Measurements from ENCODE around the gene WFDC1.

The WFDC1 gene, protein sequence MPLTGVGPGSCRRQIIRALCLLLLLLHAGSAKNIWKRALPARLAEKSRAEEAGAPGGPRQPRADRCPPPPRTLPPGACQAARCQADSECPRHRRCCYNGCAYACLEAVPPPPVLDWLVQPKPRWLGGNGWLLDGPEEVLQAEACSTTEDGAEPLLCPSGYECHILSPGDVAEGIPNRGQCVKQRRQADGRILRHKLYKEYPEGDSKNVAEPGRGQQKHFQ

DNA sequence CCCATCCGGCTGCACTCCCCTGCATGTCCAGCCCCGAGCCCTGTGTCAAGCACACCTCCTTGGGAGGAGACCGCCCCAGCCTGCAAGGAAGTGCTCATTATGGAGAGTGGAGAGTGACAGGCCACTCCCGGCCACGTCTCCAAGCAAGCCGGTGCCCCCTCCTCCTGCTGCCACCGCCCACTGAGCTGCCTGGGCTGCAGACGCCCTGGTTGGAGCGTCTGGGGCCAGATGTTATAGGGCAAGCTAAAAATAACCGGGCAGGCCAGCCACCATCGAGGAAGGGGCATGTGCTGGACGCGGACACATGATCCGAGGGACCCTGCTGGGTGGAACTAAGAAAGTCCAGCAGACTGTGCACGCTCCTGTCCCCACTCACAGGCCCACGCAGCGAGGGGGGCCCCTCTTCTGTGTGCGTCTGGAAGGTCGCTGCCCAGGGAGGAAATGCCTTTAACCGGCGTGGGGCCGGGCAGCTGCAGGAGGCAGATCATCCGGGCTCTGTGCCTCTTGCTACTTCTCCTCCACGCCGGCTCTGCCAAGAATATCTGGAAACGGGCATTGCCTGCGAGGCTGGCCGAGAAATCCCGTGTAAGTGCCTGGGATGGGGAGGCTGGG is at the start of gene WFDC1:
TSS of gene WFDC1 (plus strand) at position 348 of the 612 bp plus-strand sequence. CDS start at position 442, 94 bp downstream.
- TF ChIP-seq, protein P1, sequence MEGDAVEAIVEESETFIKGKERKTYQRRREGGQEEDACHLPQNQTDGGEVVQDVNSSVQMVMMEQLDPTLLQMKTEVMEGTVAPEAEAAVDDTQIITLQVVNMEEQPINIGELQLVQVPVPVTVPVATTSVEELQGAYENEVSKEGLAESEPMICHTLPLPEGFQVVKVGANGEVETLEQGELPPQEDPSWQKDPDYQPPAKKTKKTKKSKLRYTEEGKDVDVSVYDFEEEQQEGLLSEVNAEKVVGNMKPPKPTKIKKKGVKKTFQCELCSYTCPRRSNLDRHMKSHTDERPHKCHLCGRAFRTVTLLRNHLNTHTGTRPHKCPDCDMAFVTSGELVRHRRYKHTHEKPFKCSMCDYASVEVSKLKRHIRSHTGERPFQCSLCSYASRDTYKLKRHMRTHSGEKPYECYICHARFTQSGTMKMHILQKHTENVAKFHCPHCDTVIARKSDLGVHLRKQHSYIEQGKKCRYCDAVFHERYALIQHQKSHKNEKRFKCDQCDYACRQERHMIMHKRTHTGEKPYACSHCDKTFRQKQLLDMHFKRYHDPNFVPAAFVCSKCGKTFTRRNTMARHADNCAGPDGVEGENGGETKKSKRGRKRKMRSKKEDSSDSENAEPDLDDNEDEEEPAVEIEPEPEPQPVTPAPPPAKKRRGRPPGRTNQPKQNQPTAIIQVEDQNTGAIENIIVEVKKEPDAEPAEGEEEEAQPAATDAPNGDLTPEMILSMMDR (IDR thresholded peaks at IDR 0.05; ENCODE audit: borderline replicate concordance, control extremely low read depth, extremely low read depth, insufficient read depth, missing control alignments) = no peak
- in situ Hi-C loops (cut with MboI; ENCODE audit: low sequenced_read_pairs, unreplicated experiment) = loop anchor here (25.0 kb wide), 2 partner anchors 193 to 318 kb away; partner anchors contain the start of gene COTL1
- no peak for DNase-seq (ENCODE audit: low spot score)

DNA sequence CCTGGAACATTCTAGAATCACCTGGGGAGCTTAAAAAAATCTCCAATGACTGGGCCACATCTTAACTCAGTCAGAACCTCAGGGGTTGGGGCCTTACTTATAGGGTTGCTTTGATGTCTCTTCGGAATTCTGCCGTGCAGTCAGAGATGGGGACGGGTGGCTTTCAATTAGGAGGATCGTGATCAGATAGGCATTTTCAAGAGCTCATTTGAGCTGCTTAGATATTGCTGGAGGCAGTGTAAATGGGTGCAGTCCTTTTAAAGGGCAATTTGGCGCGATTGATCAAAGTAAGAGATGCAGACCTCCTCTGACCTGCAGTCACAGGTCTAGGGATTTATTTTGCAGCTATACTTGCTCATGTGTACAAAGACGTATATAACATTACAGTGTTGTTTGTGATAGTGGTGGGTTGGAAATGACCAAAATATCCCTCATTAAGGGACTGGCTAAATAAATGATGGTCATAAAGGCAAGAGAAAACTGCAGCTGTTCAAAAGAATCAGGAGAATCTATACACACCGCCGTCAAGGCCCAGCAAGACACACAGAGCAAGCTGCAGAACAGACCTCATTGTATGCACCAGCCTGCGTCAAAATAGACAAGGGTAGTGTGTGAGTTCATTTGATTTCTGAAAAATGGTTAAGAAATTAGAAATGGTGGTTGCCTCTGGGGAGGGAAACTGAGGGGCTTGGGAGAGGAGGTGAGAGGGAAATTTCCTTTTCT is 48.6 kb upstream of the WFDC1 start:
- no peak for DNase-seq (ENCODE audit: low spot score)
- TF ChIP-seq, protein P1 (IDR thresholded peaks at IDR 0.05; ENCODE audit: borderline replicate concordance, control extremely low read depth, extremely low read depth, insufficient read depth, missing control alignments) = no peak
- in situ Hi-C loops (cut with MboI; ENCODE audit: low sequenced_read_pairs, unreplicated experiment) = no loop called here

DNA sequence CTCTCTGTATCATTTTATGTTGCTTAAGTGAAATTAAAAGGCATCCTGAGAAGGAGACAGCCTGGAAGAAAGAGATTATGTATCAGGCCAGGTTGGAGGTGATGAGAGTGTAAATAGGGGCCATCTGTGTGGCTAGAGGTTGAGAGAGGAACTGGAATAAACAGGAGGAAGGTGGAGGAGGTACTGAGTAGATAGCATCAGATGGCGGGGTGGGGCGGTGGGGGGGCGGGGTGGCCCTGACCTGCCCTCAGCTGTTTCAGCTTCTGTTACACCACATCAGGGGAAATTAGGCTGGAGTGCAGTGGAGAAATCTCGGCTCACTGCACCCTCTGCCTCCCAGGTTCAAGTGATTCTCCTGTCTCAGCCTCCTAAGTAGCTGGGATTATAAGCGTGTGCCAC is 48.0 kb upstream of the WFDC1 start:
- DNase-seq (ENCODE audit: low spot score) = no peak
- TF ChIP-seq, protein P1 (IDR thresholded peaks at IDR 0.05; ENCODE audit: borderline replicate concordance, control extremely low read depth, extremely low read depth, insufficient read depth, missing control alignments) = no peak
- in situ Hi-C loops (cut with MboI; ENCODE audit: low sequenced_read_pairs, unreplicated experiment) = no loop called here

DNA sequence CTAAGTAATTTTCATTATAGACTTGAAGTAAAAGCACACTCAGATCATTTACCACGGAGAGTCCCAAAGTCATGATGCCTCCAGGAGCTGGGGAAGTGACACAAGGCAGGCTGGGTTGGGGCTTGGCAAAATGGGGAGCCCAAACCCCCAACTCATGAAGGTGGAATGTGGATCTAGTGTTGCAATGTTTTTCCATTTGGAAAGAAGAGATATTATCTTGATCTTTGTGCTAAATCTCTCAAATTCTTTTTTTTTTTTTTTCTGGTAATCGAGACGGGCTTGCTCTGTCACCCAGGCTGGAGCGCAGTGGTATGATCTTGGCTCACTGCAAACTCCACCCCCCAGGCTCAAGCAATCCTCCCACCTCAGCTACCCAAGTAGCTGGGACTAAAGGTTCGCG is 47.3 kb upstream of the WFDC1 start:
- in situ Hi-C loops (cut with MboI; ENCODE audit: low sequenced_read_pairs, unreplicated experiment) = no loop called here
- no peak for DNase-seq (ENCODE audit: low spot score)

DNA sequence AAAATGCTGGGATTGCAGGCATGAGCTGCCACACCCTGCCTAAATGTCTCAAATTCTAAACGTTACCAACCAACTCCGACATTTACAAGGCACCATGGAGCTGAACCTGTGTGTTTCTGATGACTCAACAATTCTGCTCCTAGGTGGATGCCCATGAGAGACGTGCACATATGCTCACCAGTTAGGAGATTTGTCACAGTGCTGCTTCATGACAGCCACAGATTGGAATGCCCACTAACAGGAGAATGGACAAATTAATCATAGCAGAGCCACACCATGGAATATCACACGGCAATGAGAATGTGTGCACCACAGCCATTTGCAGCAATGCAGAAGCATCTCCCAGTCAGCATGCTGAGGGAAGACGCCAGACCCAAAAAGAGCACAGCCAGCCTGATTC is 46.8 kb upstream of the WFDC1 start:
- TF ChIP-seq, protein P1 (IDR thresholded peaks at IDR 0.05; ENCODE audit: borderline replicate concordance, control extremely low read depth, extremely low read depth, insufficient read depth, missing control alignments) = no peak
- in situ Hi-C loops (cut with MboI; ENCODE audit: low sequenced_read_pairs, unreplicated experiment) = no loop called here
- no peak for DNase-seq (ENCODE audit: low spot score)

More for the DNA sequence above, 47.3 kb upstream of the WFDC1 start:
- TF ChIP-seq, protein P1 (IDR thresholded peaks at IDR 0.05; ENCODE audit: borderline replicate concordance, control extremely low read depth, extremely low read depth, insufficient read depth, missing control alignments) = no peak

DNA sequence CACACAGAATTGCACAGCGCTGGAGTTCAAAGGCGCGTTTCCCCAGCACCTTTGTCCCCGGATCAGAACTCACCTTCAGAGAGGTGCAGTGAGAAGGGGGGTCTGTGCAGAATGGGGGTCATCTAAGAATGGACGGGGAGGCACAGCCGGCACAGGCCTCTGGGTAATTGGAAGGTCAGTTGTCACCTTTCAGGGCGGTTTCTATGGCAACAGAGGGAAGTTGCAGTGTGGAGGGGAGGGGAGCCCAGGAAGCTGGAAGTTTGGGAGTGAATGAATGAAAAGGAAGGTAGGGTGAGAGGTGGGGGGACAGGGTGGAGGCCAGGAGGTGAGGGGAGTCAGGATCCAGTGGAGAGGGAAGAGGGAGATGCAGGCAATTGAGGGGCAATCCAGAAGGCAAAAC is 42.5 kb upstream of the WFDC1 start:
- TF ChIP-seq, protein P1 (IDR thresholded peaks at IDR 0.05; ENCODE audit: borderline replicate concordance, control extremely low read depth, extremely low read depth, insufficient read depth, missing control alignments) = no peak
- in situ Hi-C loops (cut with MboI; ENCODE audit: low sequenced_read_pairs, unreplicated experiment) = no loop called here
- DNase-seq (ENCODE audit: low spot score) = no peak

Measured in GM13976 (cell line).